Neural cell (in vitro differentiated cells): ENCODE results near the gene PGBD1. TPM values are rescaled to one million over a fixed set of nuclear protein-coding genes. Genes with fewer than 3 reads are reported as not detected.

Experiments
- H2AFZ ChIP-seq: fragments of 200-600, 300-800 bp; sonication (generic), shearing (Covaris generic); 2 replicates; pipeline ENCODE4 v1.6.0; 2014; ENCODE audit warnings: low read depth, mild to moderate bottlenecking, antibody characterized with exemption, low read length, moderate library complexity
- H3F3A ChIP-seq: fragments of 200-600 bp; shearing (Covaris generic); 2 replicates; pipeline ENCODE4 v1.6.1; 2016; ENCODE audit warnings: mild to moderate bottlenecking, moderate library complexity, mixed read lengths, antibody characterized with exemption, low read length; ENCODE audit not compliant: insufficient read depth, poor library complexity, severe bottlenecking
- H3K27ac ChIP-seq: fragments of 200-600, 300-800 bp; sonication (generic), shearing (Covaris generic); 2 replicates; pipeline ENCODE4 v1.5.1; 2014; ENCODE audit warnings: mild to moderate bottlenecking, low read length, moderate library complexity
- H3K27me3 ChIP-seq: fragments of 300-800, 200-600 bp; sonication (generic), shearing (Covaris generic); 2 replicates; pipeline ENCODE4 v1.6.0; 2014; ENCODE audit warnings: mild to moderate bottlenecking, low read depth, low read length, moderate library complexity; ENCODE audit not compliant: insufficient read depth
- H3K36me3 ChIP-seq: fragments of 300-800, 200-600 bp; sonication (generic), shearing (Covaris generic); 2 replicates; pipeline ENCODE4 v1.5.1; 2014; ENCODE audit warnings: mild to moderate bottlenecking, antibody characterized with exemption, low read length, moderate library complexity; ENCODE audit not compliant: insufficient read depth
- H3K4me2 ChIP-seq: fragments of 300-800, 200-600 bp; sonication (generic), shearing (Covaris generic); 2 replicates; pipeline ENCODE4 v1.6.0; 2014; ENCODE audit warnings: mild to moderate bottlenecking, low read length
- H3K4me3 ChIP-seq: fragments of 300-800, 200-600 bp; sonication (generic), shearing (Covaris generic); 2 replicates; pipeline ENCODE4 v1.5.1; 2014; ENCODE audit warnings: mild to moderate bottlenecking, low read length, moderate library complexity
- H3K79me2 ChIP-seq: fragments of 200-600 bp; shearing (Covaris generic); replicated peaks from 2 replicates; pipeline ENCODE4 v1.6.0; 2014; ENCODE audit warnings: mild to moderate bottlenecking, low read length, moderate library complexity; ENCODE audit not compliant: insufficient read depth
- H3K9ac ChIP-seq: fragments of 300-800, 200-600 bp; sonication (generic), shearing (Covaris generic); 2 replicates; pipeline ENCODE4 v1.6.1; 2016; ENCODE audit warnings: mild to moderate bottlenecking, low read length, mixed read lengths
- H3K9me2 ChIP-seq: fragments of 200-600 bp; shearing (Covaris generic); 2 replicates; pipeline ENCODE4 v1.6.1; 2016; ENCODE audit warnings: mild to moderate bottlenecking, low read length, mixed read lengths; ENCODE audit not compliant: insufficient read depth
- H3K9me3 ChIP-seq: fragments of 200-600, 300-800 bp; sonication (generic), shearing (Covaris generic); 2 replicates; pipeline ENCODE4 v1.6.1; 2016; ENCODE audit warnings: mild to moderate bottlenecking, mixed run types, low read length, moderate library complexity, mixed read lengths
- H4K20me1 ChIP-seq: fragments of 200-600 bp; shearing (Covaris generic); 2 replicates; pipeline ENCODE4 v1.6.1; 2016; ENCODE audit warnings: mild to moderate bottlenecking, mixed run types; ENCODE audit not compliant: insufficient read depth
- CTCF ChIP-seq: fragments of 450-650 bp; IDR thresholded peaks from 2 replicates; pipeline ENCODE4 v1.5.1; 2014; ENCODE audit warnings: antibody characterized with exemption, mild to moderate bottlenecking, moderate library complexity; ENCODE audit not compliant: poor library complexity, severe bottlenecking
- EP300 ChIP-seq: fragments of 450-650 bp; conservative IDR thresholded peaks from 2 replicates; pipeline ENCODE4 v1.6.1; 2014; ENCODE audit warnings: antibody characterized with exemption, mild to moderate bottlenecking, moderate library complexity; ENCODE audit not compliant: poor library complexity, severe bottlenecking
- EZH2 ChIP-seq: fragments of 200-600, 300-800 bp; shearing (Covaris generic), sonication (generic); IDR thresholded peaks from 2 replicates; pipeline ENCODE4 v1.6.1; 2014; ENCODE audit warnings: antibody characterized with exemption, low read length, borderline replicate concordance, mild to moderate bottlenecking; ENCODE audit not compliant: insufficient read depth, poor library complexity, severe bottlenecking
- MXI1 ChIP-seq: fragments of 450-650 bp; conservative IDR thresholded peaks from 2 replicates; pipeline ENCODE4 v1.6.1; 2014; ENCODE audit warnings: antibody characterized with exemption, mild to moderate bottlenecking; ENCODE audit not compliant: poor library complexity, severe bottlenecking
- POLR2AphosphoS5 ChIP-seq: IDR thresholded peaks from 2 replicates; pipeline ENCODE4 v1.6.1; 2012
- RAD21 ChIP-seq: fragments of 450-650 bp; conservative IDR thresholded peaks from 2 replicates; pipeline ENCODE4 v1.6.1; 2014; ENCODE audit warnings: antibody characterized with exemption, mild to moderate bottlenecking, moderate library complexity
- SMC3 ChIP-seq: fragments of 450-650 bp; conservative IDR thresholded peaks from 2 replicates; pipeline ENCODE4 v1.6.1; 2014; ENCODE audit warnings: antibody characterized with exemption, mild to moderate bottlenecking, moderate library complexity; ENCODE audit not compliant: poor library complexity
- TAF1 ChIP-seq: IDR thresholded peaks from 2 replicates; pipeline ENCODE4 v1.6.1; 2012; ENCODE audit warnings: low read depth
- polyA plus RNA-seq: library from polyadenylated mRNA; depleted of rRNA; stranded (reverse); fragments of >200 nt; gene quantifications from 2 replicates; pipeline ENCODE4 v1.2.3, GENCODE V29; 2014
- TF ChIP-seq, protein P1 (sequence below): IDR thresholded peaks from 2 replicates; pipeline ENCODE4 v1.6.1; 2012; ENCODE audit warnings: borderline replicate concordance

The PGBD1 gene
- polyA plus RNA-seq, 1 donor from 2014 or later: 32.3 TPM

GRCh38 chr6:28245206-28245941 is 36.0 kb upstream of the PGBD1 start:
- Histone ChIP-seq H3K9ac (no peak overlapping the region), H3K4me2 (no peak overlapping the region), H3K9me2 (no peaks in the 10 kb centered on the region), H3K4me3 (no peak overlapping the region), H3K79me2 (peaks cover 3% of the 10 kb centered on the region), H3K27me3 (no peaks in the 10 kb centered on the region), H3K36me3 (no peaks in the 10 kb centered on the region), H2AFZ (no peak overlapping the region), H3K27ac (no peak overlapping the region), H3F3A (peaks cover 4% of the 10 kb centered on the region), H4K20me1 (no peaks in the 10 kb centered on the region), H3K9me3 (no peaks in the 10 kb centered on the region)
- no peak for TF ChIP-seq EZH2
- TF ChIP-seq RAD21: no peak
- no peak for TF ChIP-seq CTCF
- no peak for TF ChIP-seq EP300
- TF ChIP-seq, protein P1, sequence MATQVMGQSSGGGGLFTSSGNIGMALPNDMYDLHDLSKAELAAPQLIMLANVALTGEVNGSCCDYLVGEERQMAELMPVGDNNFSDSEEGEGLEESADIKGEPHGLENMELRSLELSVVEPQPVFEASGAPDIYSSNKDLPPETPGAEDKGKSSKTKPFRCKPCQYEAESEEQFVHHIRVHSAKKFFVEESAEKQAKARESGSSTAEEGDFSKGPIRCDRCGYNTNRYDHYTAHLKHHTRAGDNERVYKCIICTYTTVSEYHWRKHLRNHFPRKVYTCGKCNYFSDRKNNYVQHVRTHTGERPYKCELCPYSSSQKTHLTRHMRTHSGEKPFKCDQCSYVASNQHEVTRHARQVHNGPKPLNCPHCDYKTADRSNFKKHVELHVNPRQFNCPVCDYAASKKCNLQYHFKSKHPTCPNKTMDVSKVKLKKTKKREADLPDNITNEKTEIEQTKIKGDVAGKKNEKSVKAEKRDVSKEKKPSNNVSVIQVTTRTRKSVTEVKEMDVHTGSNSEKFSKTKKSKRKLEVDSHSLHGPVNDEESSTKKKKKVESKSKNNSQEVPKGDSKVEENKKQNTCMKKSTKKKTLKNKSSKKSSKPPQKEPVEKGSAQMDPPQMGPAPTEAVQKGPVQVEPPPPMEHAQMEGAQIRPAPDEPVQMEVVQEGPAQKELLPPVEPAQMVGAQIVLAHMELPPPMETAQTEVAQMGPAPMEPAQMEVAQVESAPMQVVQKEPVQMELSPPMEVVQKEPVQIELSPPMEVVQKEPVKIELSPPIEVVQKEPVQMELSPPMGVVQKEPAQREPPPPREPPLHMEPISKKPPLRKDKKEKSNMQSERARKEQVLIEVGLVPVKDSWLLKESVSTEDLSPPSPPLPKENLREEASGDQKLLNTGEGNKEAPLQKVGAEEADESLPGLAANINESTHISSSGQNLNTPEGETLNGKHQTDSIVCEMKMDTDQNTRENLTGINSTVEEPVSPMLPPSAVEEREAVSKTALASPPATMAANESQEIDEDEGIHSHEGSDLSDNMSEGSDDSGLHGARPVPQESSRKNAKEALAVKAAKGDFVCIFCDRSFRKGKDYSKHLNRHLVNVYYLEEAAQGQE: no peak
- TF ChIP-seq POLR2AphosphoS5: no peak
- TF ChIP-seq TAF1: no peak
- TF ChIP-seq MXI1: no peak
- no peak for TF ChIP-seq SMC3

GRCh38 chr6:28248916-28249315 is 32.5 kb upstream of the PGBD1 start:
- Histone ChIP-seq H3K36me3 (no peaks in the 10 kb centered on the region), H3K27me3 (no peaks in the 10 kb centered on the region), H3K9ac (no peak overlapping the region), H3K4me2 (no peak overlapping the region), H3K27ac (no peak overlapping the region), H3K9me3 (no peaks in the 10 kb centered on the region), H4K20me1 (no peaks in the 10 kb centered on the region), H3F3A (no peaks in the 10 kb centered on the region), H2AFZ (no peak overlapping the region), H3K9me2 (no peaks in the 10 kb centered on the region), H3K4me3 (no peak overlapping the region), H3K79me2 (peaks cover 13% of the 10 kb centered on the region)
- TF ChIP-seq POLR2AphosphoS5: no peak
- no peak for TF ChIP-seq CTCF
- TF ChIP-seq RAD21: no peak
- TF ChIP-seq EP300: no peak
- TF ChIP-seq MXI1: no peak
- no peak for TF ChIP-seq SMC3
- TF ChIP-seq, protein P1: no peak
